GM06990 (cell line): ENCODE results near the gene ARHGEF16.

Source experiments
- DNase-seq: peaks from one replicate; pipeline ENCODE4 v3.0.0-alpha.2; 2011; ENCODE audit not compliant: insufficient read length; ENCODE audit errors: extremely low read depth
- H3K27me3 ChIP-seq: replicated peaks from 2 replicates; pipeline ENCODE4 v1.6.0; 2011; ENCODE audit warnings: low read length; ENCODE audit not compliant: control insufficient read depth, insufficient read depth
- H3K36me3 ChIP-seq: 2 replicates; pipeline ENCODE4 v1.5.1; 2011; ENCODE audit warnings: low read length; ENCODE audit not compliant: control insufficient read depth, insufficient read depth
- H3K4me3 ChIP-seq: replicated peaks from 2 replicates; pipeline ENCODE4 v1.5.1; 2011; ENCODE audit warnings: low read depth, mild to moderate bottlenecking, control low read depth, low read length
- CTCF ChIP-seq: IDR thresholded peaks from 2 replicates; pipeline ENCODE4 v1.5.1; 2011; ENCODE audit warnings: low read length, control low read depth, mild to moderate bottlenecking, inconsistent platforms; ENCODE audit not compliant: insufficient read depth, poor library complexity, severe bottlenecking

ARHGEF16 gene

GRCh38 chr1:3510136-3510955 is 55.9 kb downstream of the ARHGEF16 start:
- no peak overlapping the region for H3K4me3 ChIP-seq
- H3K36me3 ChIP-seq = no peaks in the 10 kb centered on the region
- TF ChIP-seq CTCF = no peak
- no peak for DNase-seq
- no peaks in the 10 kb centered on the region for H3K27me3 ChIP-seq

- no peaks in the 10 kb centered on the region for H3K27me3 ChIP-seq
- TF ChIP-seq CTCF = no peak
- H3K4me3 ChIP-seq = no peak overlapping the region
- DNase-seq = no peak
- H3K36me3 ChIP-seq = no peaks in the 10 kb centered on the region
These were observed 56.4 kb downstream of the ARHGEF16 start for GRCh38 chr1:3510956-3511250.

GRCh38 chr1:3511306-3511705 is 56.8 kb downstream of the ARHGEF16 start:
- Histone ChIP-seq H3K27me3 (no peaks in the 10 kb centered on the region), H3K4me3 (no peak overlapping the region), H3K36me3 (no peaks in the 10 kb centered on the region)
- no peak for TF ChIP-seq CTCF
- DNase-seq = no peak

GRCh38 chr1:3511856-3512255 is 57.4 kb downstream of the ARHGEF16 start:
- TF ChIP-seq CTCF = no peak
- H3K27me3 ChIP-seq = no peaks in the 10 kb centered on the region
- H3K4me3 ChIP-seq = no peak overlapping the region
- no peak for DNase-seq
- H3K36me3 ChIP-seq = no peaks in the 10 kb centered on the region

- no peak for DNase-seq
- Histone ChIP-seq H3K36me3 (no peaks in the 10 kb centered on the region), H3K27me3 (no peaks in the 10 kb centered on the region), H3K4me3 (no peak overlapping the region)
- no peak for TF ChIP-seq CTCF
These were observed 59.9 kb downstream of the ARHGEF16 start for GRCh38 chr1:3514404-3514803.

GRCh38 chr1:3515272-3515671 is 60.8 kb downstream of the ARHGEF16 start:
- no peak for DNase-seq
- Histone ChIP-seq H3K36me3 (no peaks in the 10 kb centered on the region), H3K27me3 (no peaks in the 10 kb centered on the region), H3K4me3 (no peak overlapping the region)
- no peak for TF ChIP-seq CTCF
